Measurements from ENCODE around the gene FBRSL1.

DNA sequence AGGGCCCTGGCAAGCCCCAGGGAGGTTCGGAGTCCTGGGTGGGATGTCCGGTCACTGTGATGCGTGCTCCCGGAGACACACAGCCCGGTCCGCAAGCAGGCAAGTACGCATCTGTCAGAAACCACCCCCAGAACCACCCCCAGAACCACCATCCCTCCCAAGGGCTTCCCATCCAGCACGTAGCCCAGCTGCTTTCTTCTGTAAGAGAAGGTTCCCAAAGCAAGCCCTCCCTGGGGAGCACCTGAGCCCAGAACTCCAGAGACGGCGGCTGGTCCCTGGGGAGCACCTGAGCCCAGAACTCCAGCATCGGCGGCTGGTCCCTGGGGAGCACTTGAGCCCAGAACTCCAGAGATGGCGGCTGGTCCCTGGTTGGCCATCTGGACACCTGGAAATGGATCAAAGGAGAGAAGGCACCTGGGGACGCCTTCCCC lies 2.6 kb upstream of the FBRSL1 start:
- TF ChIP-seq POLR2A (IDR thresholded peaks at IDR 0.05) (no peak), CTCF (IDR thresholded peaks at IDR 0.05) (no peak), POLR2AphosphoS5 (IDR thresholded peaks at IDR 0.05) (no peak), EP300 (IDR thresholded peaks at IDR 0.05; ENCODE audit: low read depth) (no peak)

Data from transverse colon (tissue), 4 donors.